NCI-H1694 (cell line): ENCODE results near the gene SLC4A4.

Experiments
- DNase-seq: peaks from one replicate; lab custom pipeline; 2025; lab: John Stamatoyannopoulos, UW

Gene SLC4A4

GRCh38 chr4:71604785-71605184, 266.0 kb downstream of the SLC4A4 start:
- DNase-seq = no peak

GRCh38 chr4:71607109-71607508, 268.3 kb downstream of the SLC4A4 start:
- DNase-seq = no peak

- no peak for DNase-seq
Measured at GRCh38 chr4:71607780-71608677, 269.2 kb downstream of the SLC4A4 start.

- DNase-seq = no peak
Measured at GRCh38 chr4:71608678-71609071, 269.9 kb downstream of the SLC4A4 start.

- DNase-seq = no peak
Measured at GRCh38 chr4:71609167-71609566, 270.3 kb downstream of the SLC4A4 start.

GRCh38 chr4:71609651-71610050, 270.8 kb downstream of the SLC4A4 start:
- DNase-seq = no peak

GRCh38 chr4:71614621-71615020, 275.8 kb downstream of the SLC4A4 start:
- DNase-seq = no peak

- DNase-seq = no peak
Measured at GRCh38 chr4:71616168-71616811, 277.5 kb downstream of the SLC4A4 start.
